ENCODE measurements around the gene ZFP1.
A peak's percentile ranks its signal among the peaks of the same experiment; 100 is the strongest.

Gene ZFP1

GRCh38 chr16:75216576-75216975 lies 68.3 kb downstream of the ZFP1 start:
- no peak for DNase-seq (ENCODE audit: low spot score)
- TF ChIP-seq CTCF (IDR thresholded peaks at IDR 0.05; ENCODE audit: borderline replicate concordance, control extremely low read depth, extremely low read depth, insufficient read depth, missing control alignments): no peak
- in situ Hi-C loops (cut with MboI; ENCODE audit: low sequenced_read_pairs, unreplicated experiment): loop anchor here (10.0 to 25.0 kb wide), 2 partner anchors 168 to 546 kb away; no protein-coding TSS in a partner anchor

- DNase-seq (ENCODE audit: low spot score): no peak
- in situ Hi-C loops (cut with MboI; ENCODE audit: low sequenced_read_pairs, unreplicated experiment): loop anchor here (10.0 to 25.0 kb wide), 2 partner anchors 167 to 545 kb away; no protein-coding TSS in a partner anchor
- no peak for TF ChIP-seq CTCF (IDR thresholded peaks at IDR 0.05; ENCODE audit: borderline replicate concordance, control extremely low read depth, extremely low read depth, insufficient read depth, missing control alignments)
These were observed 69.1 kb downstream of the ZFP1 start for GRCh38 chr16:75217389-75217851.

- in situ Hi-C loops (cut with MboI; ENCODE audit: low sequenced_read_pairs, unreplicated experiment): loop anchor here (10.0 to 25.0 kb wide), 2 partner anchors 166 to 544 kb away; no protein-coding TSS in a partner anchor
- TF ChIP-seq CTCF (IDR thresholded peaks at IDR 0.05; ENCODE audit: borderline replicate concordance, control extremely low read depth, extremely low read depth, insufficient read depth, missing control alignments): no peak
- peak; percentile 66 for DNase-seq (ENCODE audit: low spot score)
These were observed 70.1 kb downstream of the ZFP1 start, which contains the start of gene CTRB1 for GRCh38 chr16:75218256-75219076. Gene CTRB1, plus strand, starts transcription at chr16:75218988. Its CDS starts 20 bp downstream, at chr16:75219008.

GRCh38 chr16:75219088-75219487 lies 70.8 kb downstream of the ZFP1 start:
- DNase-seq (ENCODE audit: low spot score): no peak
- TF ChIP-seq CTCF (IDR thresholded peaks at IDR 0.05; ENCODE audit: borderline replicate concordance, control extremely low read depth, extremely low read depth, insufficient read depth, missing control alignments): no peak
- in situ Hi-C loops (cut with MboI; ENCODE audit: low sequenced_read_pairs, unreplicated experiment): loop anchor here (10.0 to 25.0 kb wide), 2 partner anchors 166 to 543 kb away; no protein-coding TSS in a partner anchor

- no peak for TF ChIP-seq CTCF (IDR thresholded peaks at IDR 0.05; ENCODE audit: borderline replicate concordance, control extremely low read depth, extremely low read depth, insufficient read depth, missing control alignments)
- DNase-seq (ENCODE audit: low spot score): no peak
- in situ Hi-C loops (cut with MboI; ENCODE audit: low sequenced_read_pairs, unreplicated experiment): loop anchor here (10.0 to 25.0 kb wide), 2 partner anchors 165 to 542 kb away; no protein-coding TSS in a partner anchor
These were observed 71.5 kb downstream of the ZFP1 start for GRCh38 chr16:75219838-75220237.

All from GM13976 (cell line).